Stimulated activated CD8-positive, alpha-beta memory T cell treated with anti-CD3 and anti-CD28 coated beads, Interleukin-15, amount 100 ng/mL, for 24 hours (primary cell): ENCODE data around the gene DCK.
A peak's percentile ranks its signal among the peaks of the same experiment; 100 is the strongest.
"Not testable (repeated sequence)": the region's sequence is repeated elsewhere in the genome, so short reads cannot be mapped to it uniquely, and the experiment has no call there.

Source experiments
- DNase-seq: peaks from one replicate; pipeline ENCODE4 v3.0.0-alpha.2; 2020; ENCODE audit warnings: low read depth

Gene DCK

DNA sequence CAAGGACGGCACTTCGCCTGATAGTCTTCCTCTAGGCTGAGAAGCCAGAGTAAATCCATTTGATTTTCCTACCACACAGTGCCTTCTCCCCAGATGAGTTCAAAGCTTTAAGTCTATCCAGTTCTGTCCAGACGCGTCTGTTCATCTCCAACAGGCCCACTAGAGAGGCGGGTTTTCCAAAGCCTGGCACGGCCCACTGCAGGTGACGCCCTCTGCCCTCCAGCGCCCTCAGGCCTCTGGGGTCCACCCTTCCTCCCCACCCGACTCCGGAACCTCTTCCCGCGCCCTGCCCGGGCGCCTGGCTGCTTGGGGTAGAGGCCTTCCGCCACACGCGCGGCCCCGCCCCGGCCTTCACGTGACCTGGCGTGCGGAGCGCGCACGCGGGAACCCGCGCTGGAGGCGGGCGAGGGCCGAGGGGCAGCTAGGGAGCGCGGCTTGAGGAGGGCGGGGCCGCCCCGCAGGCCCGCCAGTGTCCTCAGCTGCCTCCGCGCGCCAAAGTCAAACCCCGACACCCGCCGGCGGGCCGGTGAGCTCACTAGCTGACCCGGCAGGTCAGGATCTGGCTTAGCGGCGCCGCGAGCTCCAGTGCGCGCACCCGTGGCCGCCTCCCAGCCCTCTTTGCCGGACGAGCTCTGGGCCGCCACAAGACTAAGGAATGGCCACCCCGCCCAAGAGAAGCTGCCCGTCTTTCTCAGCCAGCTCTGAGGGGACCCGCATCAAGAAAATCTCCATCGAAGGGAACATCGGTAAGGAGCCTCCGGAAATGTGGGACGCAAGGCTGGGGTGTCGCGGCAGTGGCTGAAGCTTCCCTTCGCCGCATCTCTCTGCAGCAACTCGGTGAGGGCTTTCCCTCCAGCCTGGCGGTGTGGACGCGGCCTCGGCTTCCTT lies at the start of gene DCK:
Gene DCK (plus strand): TSS at position 469 of the 888 bp plus-strand sequence. CDS start 187 bp downstream, at position 656.
- DNase-seq: peak; percentile 75

DNA sequence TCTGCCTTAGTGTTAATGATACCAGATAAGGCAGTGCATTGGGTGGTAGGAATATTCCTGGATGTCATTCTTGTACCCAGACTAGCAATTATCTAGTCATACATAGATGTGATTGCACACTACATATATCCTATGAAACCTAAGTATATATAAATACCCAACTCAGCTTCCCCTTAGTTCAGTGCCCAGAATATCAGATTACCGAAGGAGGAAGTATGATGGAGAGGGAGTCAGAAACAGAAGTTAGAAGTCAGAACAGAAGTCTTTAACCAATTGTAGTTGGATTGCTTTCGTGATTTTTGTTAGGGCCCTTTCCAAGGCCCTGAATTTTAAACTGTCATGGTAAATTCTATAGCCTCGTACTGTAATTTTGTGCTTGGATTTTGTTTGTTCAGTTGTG lies 48.4 kb upstream of the DCK start:
- no peak for DNase-seq

- no peak for DNase-seq
These were observed 47.9 kb upstream of the DCK start for GRCh38 chr4:70945452-70946055.

- no peak for DNase-seq
These were observed 46.5 kb upstream of the DCK start for GRCh38 chr4:70946939-70947338.

GRCh38 chr4:70948665-70949260 lies 44.7 kb upstream of the DCK start:
- no peak for DNase-seq

- DNase-seq: no peak
These were observed 39.4 kb upstream of the DCK start for GRCh38 chr4:70954032-70954431.

DNA sequence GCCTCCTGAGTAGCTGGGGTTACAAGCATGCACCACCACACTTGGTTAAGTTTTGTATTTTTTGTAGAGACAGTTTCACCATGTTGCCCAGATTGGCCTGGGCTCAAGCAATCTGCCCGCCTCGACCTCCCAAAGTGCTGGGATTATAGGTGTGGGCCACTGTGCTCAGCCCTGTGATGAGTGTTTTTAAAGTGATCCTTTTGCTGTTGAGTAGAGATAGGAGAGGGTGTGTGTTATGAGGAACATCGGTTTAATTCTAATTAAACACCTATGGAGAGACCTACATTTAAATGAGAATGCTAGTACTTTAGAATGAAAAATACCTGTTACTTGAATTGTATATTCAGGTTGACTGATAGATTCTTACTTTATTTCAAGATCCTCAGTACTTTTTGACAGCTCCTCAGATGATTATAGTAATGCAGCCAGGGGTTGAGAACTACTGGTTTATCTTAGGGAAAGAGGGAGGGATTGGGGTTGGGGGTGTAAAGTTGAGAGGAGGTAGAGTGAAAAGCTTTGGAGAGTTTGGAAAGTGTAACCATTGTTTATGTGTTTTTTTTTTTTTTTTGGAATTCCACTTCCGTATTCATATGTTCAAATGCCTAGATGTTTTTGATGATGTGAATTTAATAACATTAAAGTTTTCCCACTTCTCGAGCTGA lies 36.8 kb upstream of the DCK start:
- no peak for DNase-seq

DNA sequence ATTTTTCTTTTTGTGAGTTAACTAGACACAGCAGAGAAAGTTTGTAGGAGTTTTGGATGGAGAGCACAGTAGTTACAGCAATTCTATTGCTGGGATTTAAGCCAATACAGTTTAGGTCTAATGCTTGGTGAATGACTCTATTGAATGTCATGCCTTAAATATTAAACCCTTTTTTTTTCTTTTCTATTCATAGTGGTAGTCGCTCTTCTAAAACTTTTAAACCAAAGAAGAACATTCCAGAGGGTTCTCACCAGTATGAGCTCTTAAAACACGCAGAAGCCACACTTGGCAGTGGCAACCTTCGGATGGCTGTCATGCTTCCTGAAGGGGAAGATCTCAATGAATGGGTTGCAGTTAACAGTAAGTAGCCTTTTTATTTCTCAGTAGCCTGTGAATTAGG lies 34.8 kb upstream of the DCK start:
- no peak for DNase-seq

- DNase-seq: no peak
These were observed 24.4 kb upstream of the DCK start for GRCh38 chr4:70969076-70969475.

DNA sequence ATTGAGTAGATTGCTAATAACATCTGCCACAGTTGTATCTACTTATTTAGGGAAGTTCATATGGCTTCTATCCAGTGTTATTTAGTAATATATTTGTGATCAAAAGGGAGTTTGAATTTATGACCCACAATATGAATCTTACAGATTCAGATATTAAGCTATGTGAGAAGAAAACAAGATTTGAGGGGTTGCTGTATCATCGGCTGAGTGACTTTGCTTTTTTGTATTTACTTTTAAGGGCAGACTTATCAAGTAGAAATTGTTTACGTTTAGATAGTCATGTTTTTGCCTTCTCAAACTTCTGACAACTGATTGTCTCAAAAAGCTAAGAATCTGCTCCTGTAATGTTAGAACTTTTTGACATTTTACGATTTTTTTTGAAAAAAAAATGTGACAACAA lies 17.2 kb upstream of the DCK start:
- DNase-seq: no peak

- DNase-seq: no peak
These were observed 13.9 kb upstream of the DCK start for GRCh38 chr4:70979445-70980008.

- DNase-seq: no peak
These were observed 13.3 kb upstream of the DCK start for GRCh38 chr4:70980196-70980595.

DNA sequence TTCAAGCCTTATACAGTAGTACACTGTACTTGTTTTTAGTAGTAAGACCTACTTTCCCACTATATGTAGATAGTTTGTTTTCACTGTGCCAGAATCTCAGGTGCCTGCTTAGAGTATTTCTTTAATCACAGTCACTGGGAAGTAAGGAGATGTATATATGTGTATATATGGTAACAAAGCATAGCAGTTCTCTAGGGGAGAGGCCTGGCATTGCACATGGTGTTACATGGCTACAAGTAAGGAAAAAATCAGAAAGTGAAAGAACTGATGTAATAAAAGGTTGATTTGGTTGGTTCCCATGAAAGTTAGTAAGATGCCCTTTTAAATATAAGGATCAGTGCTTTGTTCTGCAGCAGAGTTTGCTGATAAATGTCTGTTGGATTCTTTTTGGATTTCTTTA lies 9.3 kb upstream of the DCK start:
- DNase-seq: no peak

- no peak for DNase-seq
These were observed 8.9 kb upstream of the DCK start for GRCh38 chr4:70984589-70984988.

GRCh38 chr4:70991596-70991995 lies 1.9 kb upstream of the DCK start:
- no peak for DNase-seq

DNA sequence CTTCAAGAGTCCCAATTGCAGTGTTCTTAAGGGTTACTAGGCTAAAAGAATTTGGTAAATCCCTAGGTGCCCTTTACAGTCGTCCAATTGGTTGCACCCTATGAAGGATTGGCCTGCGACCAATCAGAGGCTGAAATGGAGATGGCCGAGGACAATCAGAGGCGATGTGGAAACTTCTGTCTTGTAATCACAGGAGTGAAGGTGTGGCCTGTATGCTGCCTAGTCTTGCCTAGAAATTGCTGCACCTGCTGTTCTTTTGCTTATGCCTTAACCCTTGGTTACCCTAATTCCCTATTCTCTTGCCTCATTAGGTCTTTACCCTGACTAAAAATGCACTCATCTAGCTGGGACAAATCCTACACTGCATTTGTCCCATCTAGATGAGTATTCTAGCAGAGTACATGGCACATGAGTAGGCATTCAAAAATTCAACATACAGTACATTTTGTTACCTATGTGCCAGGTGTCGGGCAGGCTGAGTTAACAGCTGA lies 1.0 kb upstream of the DCK start:
- no peak for DNase-seq

DNA sequence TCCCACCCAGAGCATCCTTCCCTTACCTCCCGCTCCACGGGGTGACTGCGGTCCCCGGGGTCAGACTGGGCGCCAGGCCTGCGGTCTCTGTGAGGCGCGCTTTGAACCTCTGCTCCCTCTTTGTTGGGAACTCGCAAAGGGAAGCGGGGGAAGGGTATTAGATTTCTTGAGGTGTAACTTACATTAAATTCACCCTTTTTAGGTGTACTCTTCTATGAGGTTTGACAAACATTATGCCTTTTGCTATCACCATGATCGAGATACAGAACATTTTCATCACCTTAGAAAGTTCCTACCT lies 569 bp downstream of the DCK start:
- DNase-seq: no peak

DNA sequence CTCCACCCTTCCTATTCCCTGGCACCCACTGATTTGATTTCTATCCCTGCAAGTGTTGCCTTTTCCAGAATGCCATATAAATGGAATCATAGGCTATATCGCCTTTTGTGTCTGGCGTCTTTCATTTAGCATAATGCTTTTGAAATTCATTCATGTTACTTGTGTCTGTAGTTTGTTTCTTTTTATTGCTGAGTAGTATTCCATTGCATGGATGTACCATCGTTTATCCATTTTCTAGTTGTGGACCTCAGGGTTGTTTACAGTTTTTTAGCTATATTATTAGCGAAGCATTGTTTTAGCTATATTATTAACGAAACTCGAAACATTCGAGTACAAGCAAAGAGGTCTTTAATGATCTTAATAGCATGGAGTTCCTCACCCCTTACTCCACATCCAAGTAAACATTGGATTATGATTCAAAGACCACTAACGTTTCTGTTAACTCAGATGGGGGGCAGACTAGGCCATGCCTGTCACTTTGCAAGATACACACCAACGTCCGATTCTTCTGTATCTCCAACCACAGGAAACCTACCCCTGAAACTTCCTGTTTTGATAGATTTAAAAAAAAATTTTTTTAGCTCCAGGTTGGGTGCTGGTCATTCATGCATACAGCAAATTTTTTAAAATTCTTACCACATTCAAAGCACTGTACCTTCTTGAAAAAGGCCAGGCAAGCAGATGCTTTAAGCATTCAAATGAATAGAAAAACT lies 1.1 kb downstream of the DCK start:
- DNase-seq: no peak

GRCh38 chr4:70996018-70996360 lies 2.5 kb downstream of the DCK start:
- DNase-seq: no peak

- DNase-seq: no peak
These were observed 3.6 kb downstream of the DCK start for GRCh38 chr4:70997036-70997435.

DNA sequence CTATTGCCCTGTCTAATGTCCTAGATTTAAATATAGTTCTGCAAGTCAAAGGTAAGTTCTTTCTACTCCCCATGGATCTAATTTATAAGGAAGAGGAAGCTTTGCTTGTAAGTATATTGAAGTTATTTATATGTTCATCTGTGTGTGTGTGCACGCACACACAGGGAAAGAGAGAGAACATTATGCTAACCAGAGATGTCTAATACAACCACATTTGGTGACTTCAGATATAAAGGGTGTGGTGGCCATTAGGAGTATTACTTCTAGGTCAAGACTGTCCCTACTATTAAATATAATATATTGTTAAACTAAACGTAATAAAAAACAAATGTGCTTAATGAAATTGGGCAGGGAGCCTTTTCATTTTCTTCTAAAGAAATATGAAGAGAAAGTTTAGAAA lies 4.1 kb downstream of the DCK start:
- DNase-seq: no peak

DNA sequence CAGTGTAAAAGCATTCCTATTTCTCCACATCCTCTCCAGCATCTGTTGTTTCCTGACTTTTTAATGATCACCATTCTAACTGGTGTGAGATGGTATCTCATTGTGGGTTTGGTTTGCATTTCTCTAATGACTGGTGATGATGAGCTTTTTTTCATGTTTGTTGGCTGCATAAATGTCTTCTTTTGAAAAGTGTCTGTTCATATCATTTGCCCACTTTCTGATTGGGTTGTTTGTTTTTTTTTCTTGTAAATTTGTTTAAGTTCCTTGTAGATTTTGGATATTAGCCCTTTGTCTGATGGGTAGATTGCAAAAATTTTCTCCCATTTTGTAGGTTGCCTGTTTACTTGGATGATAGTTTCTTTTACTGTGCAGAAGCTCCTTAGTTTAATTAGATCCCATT lies 6.2 kb downstream of the DCK start:
- DNase-seq: not testable (repeated sequence)
